ENCODE results near the gene SCGB2A2.

DNA sequence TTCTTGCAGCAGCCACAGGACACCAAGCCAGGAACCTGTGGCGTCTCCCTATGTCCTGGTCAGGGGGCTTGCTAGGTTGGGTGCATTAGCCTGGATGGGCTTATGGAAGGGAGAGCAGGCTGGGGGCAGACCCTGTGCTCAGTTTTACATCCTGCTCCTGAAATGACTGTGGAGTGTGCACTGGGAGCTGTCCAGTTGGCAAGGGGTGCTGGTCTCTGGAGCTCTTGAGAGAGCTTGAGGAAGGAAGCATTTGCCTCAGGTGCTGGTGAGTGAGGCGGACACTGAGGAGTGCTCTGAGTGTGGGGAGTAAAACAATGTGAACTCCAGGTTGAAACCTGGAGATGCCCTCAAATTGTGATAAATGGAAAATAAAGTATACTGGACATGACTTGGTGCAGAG lies 25.5 kb downstream of the SCGB2A2 start:
- no peak for TF ChIP-seq EGR1 (IDR thresholded peaks at IDR 0.05; ENCODE audit: borderline replicate concordance in 1 of 2, low read depth in 2 of 2, low read length in 2 of 2)
- TF ChIP-seq TCF7 (IDR thresholded peaks at IDR 0.05; ENCODE audit: borderline replicate concordance), result no peak
- TF ChIP-seq POLR2AphosphoS2 (IDR thresholded peaks at IDR 0.05; ENCODE audit: low read depth, low read length), result no peak
- TF ChIP-seq SMARCA5 (IDR thresholded peaks at IDR 0.05), result no peak
- TF ChIP-seq, protein P1, sequence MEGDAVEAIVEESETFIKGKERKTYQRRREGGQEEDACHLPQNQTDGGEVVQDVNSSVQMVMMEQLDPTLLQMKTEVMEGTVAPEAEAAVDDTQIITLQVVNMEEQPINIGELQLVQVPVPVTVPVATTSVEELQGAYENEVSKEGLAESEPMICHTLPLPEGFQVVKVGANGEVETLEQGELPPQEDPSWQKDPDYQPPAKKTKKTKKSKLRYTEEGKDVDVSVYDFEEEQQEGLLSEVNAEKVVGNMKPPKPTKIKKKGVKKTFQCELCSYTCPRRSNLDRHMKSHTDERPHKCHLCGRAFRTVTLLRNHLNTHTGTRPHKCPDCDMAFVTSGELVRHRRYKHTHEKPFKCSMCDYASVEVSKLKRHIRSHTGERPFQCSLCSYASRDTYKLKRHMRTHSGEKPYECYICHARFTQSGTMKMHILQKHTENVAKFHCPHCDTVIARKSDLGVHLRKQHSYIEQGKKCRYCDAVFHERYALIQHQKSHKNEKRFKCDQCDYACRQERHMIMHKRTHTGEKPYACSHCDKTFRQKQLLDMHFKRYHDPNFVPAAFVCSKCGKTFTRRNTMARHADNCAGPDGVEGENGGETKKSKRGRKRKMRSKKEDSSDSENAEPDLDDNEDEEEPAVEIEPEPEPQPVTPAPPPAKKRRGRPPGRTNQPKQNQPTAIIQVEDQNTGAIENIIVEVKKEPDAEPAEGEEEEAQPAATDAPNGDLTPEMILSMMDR (IDR thresholded peaks at IDR 0.05 in 2 of 3, conservative IDR thresholded peaks at IDR 0.05 in 1 of 3; ENCODE audit: control insufficient read depth in 2 of 3, extremely low read depth in 1 of 3, insufficient read depth in 1 of 3, low read depth in 3 of 3, low read length in 3 of 3), result no peak
- TF ChIP-seq RELA (IDR thresholded peaks at IDR 0.05; ENCODE audit: borderline replicate concordance, partially characterized antibody), result no peak
- no peak for TF ChIP-seq RB1 (IDR thresholded peaks at IDR 0.05; ENCODE audit: borderline replicate concordance)
- no peak for TF ChIP-seq SREBF2 (IDR thresholded peaks at IDR 0.05; ENCODE audit: low read length)
- TF ChIP-seq JUNB (IDR thresholded peaks at IDR 0.05), result peak; percentile 47; the same call in 1 of the 2 replicates
- TF ChIP-seq, protein P2, sequence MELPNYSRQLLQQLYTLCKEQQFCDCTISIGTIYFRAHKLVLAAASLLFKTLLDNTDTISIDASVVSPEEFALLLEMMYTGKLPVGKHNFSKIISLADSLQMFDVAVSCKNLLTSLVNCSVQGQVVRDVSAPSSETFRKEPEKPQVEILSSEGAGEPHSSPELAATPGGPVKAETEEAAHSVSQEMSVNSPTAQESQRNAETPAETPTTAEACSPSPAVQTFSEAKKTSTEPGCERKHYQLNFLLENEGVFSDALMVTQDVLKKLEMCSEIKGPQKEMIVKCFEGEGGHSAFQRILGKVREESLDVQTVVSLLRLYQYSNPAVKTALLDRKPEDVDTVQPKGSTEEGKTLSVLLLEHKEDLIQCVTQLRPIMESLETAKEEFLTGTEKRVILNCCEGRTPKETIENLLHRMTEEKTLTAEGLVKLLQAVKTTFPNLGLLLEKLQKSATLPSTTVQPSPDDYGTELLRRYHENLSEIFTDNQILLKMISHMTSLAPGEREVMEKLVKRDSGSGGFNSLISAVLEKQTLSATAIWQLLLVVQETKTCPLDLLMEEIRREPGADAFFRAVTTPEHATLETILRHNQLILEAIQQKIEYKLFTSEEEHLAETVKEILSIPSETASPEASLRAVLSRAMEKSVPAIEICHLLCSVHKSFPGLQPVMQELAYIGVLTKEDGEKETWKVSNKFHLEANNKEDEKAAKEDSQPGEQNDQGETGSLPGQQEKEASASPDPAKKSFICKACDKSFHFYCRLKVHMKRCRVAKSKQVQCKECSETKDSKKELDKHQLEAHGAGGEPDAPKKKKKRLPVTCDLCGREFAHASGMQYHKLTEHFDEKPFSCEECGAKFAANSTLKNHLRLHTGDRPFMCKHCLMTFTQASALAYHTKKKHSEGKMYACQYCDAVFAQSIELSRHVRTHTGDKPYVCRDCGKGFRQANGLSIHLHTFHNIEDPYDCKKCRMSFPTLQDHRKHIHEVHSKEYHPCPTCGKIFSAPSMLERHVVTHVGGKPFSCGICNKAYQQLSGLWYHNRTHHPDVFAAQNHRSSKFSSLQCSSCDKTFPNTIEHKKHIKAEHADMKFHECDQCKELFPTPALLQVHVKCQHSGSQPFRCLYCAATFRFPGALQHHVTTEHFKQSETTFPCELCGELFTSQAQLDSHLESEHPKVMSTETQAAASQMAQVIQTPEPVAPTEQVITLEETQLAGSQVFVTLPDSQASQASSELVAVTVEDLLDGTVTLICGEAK (IDR thresholded peaks at IDR 0.05; ENCODE audit: borderline replicate concordance), result no peak
- no peak for TF ChIP-seq MYC (IDR thresholded peaks at IDR 0.05; ENCODE audit: insufficient read depth, insufficient read length, insufficient replicate concordance, low read length, severe bottlenecking)
- TF ChIP-seq HDAC6 (IDR thresholded peaks at IDR 0.05; ENCODE audit: unreplicated experiment), result no peak
- no peak for TF ChIP-seq ZNF384 (IDR thresholded peaks at IDR 0.05; ENCODE audit: borderline replicate concordance, low read depth, low read length)
